Measurements from ENCODE around the gene LDLRAD1. TPM values are rescaled to one million over a fixed set of nuclear protein-coding genes. Genes with fewer than 3 reads are reported as not detected.

Gene LDLRAD1
- total RNA-seq, 4 donors from 2014 or later: not detected

GRCh38 chr1:53962395-53962794 lies 55.6 kb downstream of the LDLRAD1 start:
- no peaks in the 10 kb centered on the region for H3K9me3 ChIP-seq
- no peak overlapping the region for H3K4me3 ChIP-seq (replicated peaks in 1 of 3)
- no peak overlapping the region for H3K27ac ChIP-seq
- H3K36me3 ChIP-seq: peaks cover 42 to 46% of the 10 kb centered on the region in 2 donors
- no peak for TF ChIP-seq POLR2A (IDR thresholded peaks at IDR 0.05)
- no peak for TF ChIP-seq CTCF (IDR thresholded peaks at IDR 0.05)
- H3K4me1 ChIP-seq: peaks cover 0 to 1% of the 10 kb centered on the region in 2 donors
- intact Hi-C loops (cut with DNase I): no loop called here
- WGBS, 2 donors: 95 to 96% methylated on average over 4 of the region's 4 CpGs
- no peaks in the 10 kb centered on the region for H3K27me3 ChIP-seq
- no peak for DNase-seq

- no peak for TF ChIP-seq POLR2A (IDR thresholded peaks at IDR 0.05)
- TF ChIP-seq CTCF (IDR thresholded peaks at IDR 0.05): peak in 5 of 6 experiments; percentile 27 to 67 (median 53)
- Histone ChIP-seq H3K4me3 (replicated peaks in 1 of 3) (no peak overlapping the region), H3K9me3 (no peaks in the 10 kb centered on the region), H3K36me3 (peaks cover 31 to 35% of the 10 kb centered on the region in 2 donors), H3K27ac (no peak overlapping the region), H3K4me1 (peaks cover 0 to 17% of the 10 kb centered on the region in 2 donors), H3K27me3 (no peaks in the 10 kb centered on the region)
- DNase-seq: no peak
- intact Hi-C loops (cut with DNase I): no loop called here
Observed at GRCh38 chr1:53959664-53960250, 58.2 kb downstream of the LDLRAD1 start.

Small RNA genes within 50 kb of the gene (microRNA-seq; reads per million reads assigned to microRNA genes)
- gene MIR4781: 3.7 reads per million, percentile 2 among the genes with 10 or more reads in this experiment

Other genes starting within 250 kb of the LDLRAD1 start
- gene NDC1, start 179.9 kb downstream of the LDLRAD1 start, total RNA-seq: 10 to 100 TPM; 10.4 to 15.4 (median 11.9) TPM
- gene YIPF1, start 128.4 kb downstream of the LDLRAD1 start, total RNA-seq: 10 to 100 TPM; 41.5 to 66.6 (median 61.5) TPM
- 100 to 1,000 TPM; 219 to 492 (median 343) TPM for gene DIO1, start 124.0 kb downstream of the LDLRAD1 start, total RNA-seq
- gene IFT25, start 72.5 kb downstream of the LDLRAD1 start, total RNA-seq: 100 to 1,000 TPM in 1 of 4 donors, 10 to 100 TPM in 3; 42.4 to 116 (median 77.7) TPM
- 10 to 100 TPM; 28.7 to 39.4 (median 33.7) TPM for gene LRRC42, start 71.8 kb downstream of the LDLRAD1 start, total RNA-seq
- 100 to 1,000 TPM; 337 to 492 (median 444) TPM for gene TMEM59, start 35.0 kb upstream of the LDLRAD1 start, total RNA-seq
- gene TCEANC2, start 35.4 kb upstream of the LDLRAD1 start, total RNA-seq: 1 to 10 TPM; 4.3 to 5.8 (median 4.4) TPM
- under 1 TPM in 1 of 4 donors, not detected in 3; 0.45 TPM for gene CDCP2, start 134.8 kb upstream of the LDLRAD1 start, total RNA-seq
- gene CYB5RL, start 181.8 kb upstream of the LDLRAD1 start, total RNA-seq: 1 to 10 TPM; 3.7 to 6.2 (median 5.2) TPM
- gene MRPL37, start 182.0 kb upstream of the LDLRAD1 start, total RNA-seq: 10 to 100 TPM; 29.8 to 71.3 (median 48.0) TPM